H1 (cell line): ENCODE data around the gene HS6ST3. TPM values are rescaled to one million over a fixed set of nuclear protein-coding genes. Genes with fewer than 3 reads are reported as not detected.

Experiments
- CTCF ChIA-PET: fragments of 300-600 bp; sonication (Branson Sonifier 250); formaldehyde crosslinking; loops from one replicate; lab custom pipeline; 2021; ENCODE audit not compliant: partially characterized antibody; lab: Charles Lee
- POLR2A ChIA-PET: fragments of 300-600 bp; sonication (Branson Sonifier 250); formaldehyde crosslinking; loops from one replicate; lab custom pipeline; 2021; ENCODE audit warnings: inconsistent platforms; ENCODE audit not compliant: partially characterized antibody; lab: Charles Lee
- DNase-seq, 2 experiments: peaks; one replicate each; pipeline versions ENCODE4 v3.0.0 to v3.0.0-alpha.2; 2010 to 2022; ENCODE audit warnings: low spot score in 2 of 2, low read depth in 1 of 2, mixed read lengths in 1 of 2
- FAIRE-seq: peaks from 2 replicates; lab custom pipeline; 2011; peaks lifted over from hg19 to GRCh38; lab: Jason Lieb, UNC
- H2AFZ ChIP-seq: 2 replicates; pipeline ENCODE4 v1.8.1; 2012; ENCODE audit warnings: low read length, inconsistent platforms
- H2AK5ac ChIP-seq: 2 replicates; pipeline ENCODE4 v1.6.1; 2013; ENCODE audit warnings: low read depth, low read length
- H2BK120ac ChIP-seq: replicated peaks from 2 replicates; pipeline ENCODE3; 2013; ENCODE audit warnings: low read depth, low read length, inconsistent platforms
- H2BK12ac ChIP-seq: 2 replicates; pipeline ENCODE4 v1.6.1; 2013; ENCODE audit warnings: low read depth, low read length
- H2BK15ac ChIP-seq: 2 replicates; pipeline ENCODE4 v1.6.1; 2013; ENCODE audit warnings: low read length
- H2BK20ac ChIP-seq: 2 replicates; pipeline ENCODE4 v1.6.1; 2013; ENCODE audit warnings: low read length
- H2BK5ac ChIP-seq: 2 replicates; pipeline ENCODE4 v1.6.1; 2013; ENCODE audit warnings: low read depth, low read length
- H3K14ac ChIP-seq: 2 replicates; pipeline ENCODE4 v1.6.1; 2013; ENCODE audit warnings: inconsistent platforms; ENCODE audit not compliant: insufficient read length
- H3K18ac ChIP-seq: 2 replicates; pipeline ENCODE4 v1.6.1; 2013; ENCODE audit warnings: low read length; ENCODE audit errors: extremely low read depth
- H3K23ac ChIP-seq: 2 replicates; pipeline ENCODE4 v1.6.1; 2013; ENCODE audit warnings: inconsistent platforms; ENCODE audit not compliant: insufficient read length
- H3K23me2 ChIP-seq: 2 replicates; pipeline ENCODE4 v1.6.1; 2013; ENCODE audit warnings: low read depth, low read length
- H3K27ac ChIP-seq: 2 replicates; pipeline ENCODE4 v1.6.1; 2011; ENCODE audit warnings: low read depth, low read length, inconsistent platforms
- H3K27me3 ChIP-seq, 4 experiments: replicated peaks in 1 of 4; 1 replicate in 1 of 4; 2 replicates in 3 of 4; pipeline versions ENCODE4 v1.6.1 to v1.8.1; 2011 to 2013; ENCODE audit warnings: low read length in 3 of 4, mild to moderate bottlenecking in 3 of 4, inconsistent platforms in 2 of 4, mixed read lengths in 2 of 4, moderate library complexity in 1 of 4; ENCODE audit not compliant: control insufficient read depth in 3 of 4, insufficient read depth in 3 of 4; ENCODE audit errors: extremely low read depth in 1 of 4
- H3K36me3 ChIP-seq, 4 experiments: 2 replicates each; pipeline versions ENCODE4 v1.6.1 to v1.8.1; 2011 to 2013; ENCODE audit warnings: mild to moderate bottlenecking in 4 of 4, low read length in 3 of 4, moderate library complexity in 2 of 4, control low read depth in 1 of 4, inconsistent platforms in 1 of 4; ENCODE audit not compliant: insufficient read depth in 4 of 4, control insufficient read depth in 2 of 4
- H3K4ac ChIP-seq: replicated peaks from 2 replicates; pipeline ENCODE3; 2013; ENCODE audit warnings: low read length, low read depth, mixed read lengths, inconsistent platforms; ENCODE audit not compliant: insufficient read length
- H3K4me1 ChIP-seq, 4 experiments: replicated peaks in 1 of 4; 1 replicate in 1 of 4; 2 replicates in 3 of 4; pipeline versions ENCODE4 v1.6.1 to v1.8.1; 2011 to 2013; ENCODE audit warnings: low read length in 3 of 4, inconsistent platforms in 2 of 4, mixed read lengths in 1 of 4; ENCODE audit not compliant: insufficient read depth in 4 of 4, control insufficient read depth in 3 of 4
- H3K4me2 ChIP-seq, 2 experiments: 2 replicates each; pipeline versions ENCODE4 v1.6.1 to v1.8.1; 2011 to 2013; ENCODE audit warnings: low read depth in 2 of 2, low read length in 2 of 2, control low read depth in 1 of 2, inconsistent platforms in 1 of 2, mild to moderate bottlenecking in 1 of 2; ENCODE audit not compliant: insufficient read depth in 1 of 2
- H3K4me3 ChIP-seq, 4 experiments: fragments of 200-600, 300-600 bp in 1 of 4; sonication (generic), shearing (Covaris generic), sonication (Bioruptor Twin) in 1 of 4; 2 replicates each; pipeline versions ENCODE4 v1.5.1 to v1.8.1; 2011 to 2016; ENCODE audit warnings: low read length in 4 of 4, low read depth in 3 of 4, control low read depth in 2 of 4, inconsistent platforms in 2 of 4, mild to moderate bottlenecking in 2 of 4, mixed read lengths in 1 of 4, moderate library complexity in 1 of 4; ENCODE audit not compliant: insufficient read depth in 2 of 4; ENCODE audit errors: extremely low read depth in 1 of 4
- H3K56ac ChIP-seq: replicated peaks from 2 replicates; pipeline ENCODE3; 2013; ENCODE audit warnings: low read depth, mild to moderate bottlenecking, mixed read lengths, low read length, inconsistent platforms; ENCODE audit not compliant: insufficient read length
- H3K79me1 ChIP-seq: 2 replicates; pipeline ENCODE4 v1.6.1; 2013; ENCODE audit warnings: low read depth, low read length, control low read depth
- H3K79me2 ChIP-seq, 2 experiments: 2 replicates each; pipeline versions ENCODE4 v1.6.1 to v1.8.1; 2012 to 2013; ENCODE audit warnings: low read length in 2 of 2, mild to moderate bottlenecking in 2 of 2, inconsistent platforms in 1 of 2; ENCODE audit not compliant: insufficient read depth in 2 of 2, control insufficient read depth in 1 of 2
- H3K9ac ChIP-seq, 4 experiments: replicated peaks in 1 of 4; 1 replicate in 1 of 4; 2 replicates in 3 of 4; pipeline versions ENCODE4 v1.6.1 to v1.8.1; 2011 to 2013; ENCODE audit warnings: low read depth in 3 of 4, low read length in 3 of 4, control low read depth in 2 of 4, mild to moderate bottlenecking in 2 of 4, moderate library complexity in 2 of 4, inconsistent platforms in 1 of 4; ENCODE audit errors: extremely low read depth in 1 of 4
- H3K9me3 ChIP-seq, 2 experiments: 2 replicates each; pipeline versions ENCODE4 v1.6.1 to v1.8.1; 2012 to 2013; ENCODE audit warnings: mild to moderate bottlenecking in 2 of 2, moderate library complexity in 2 of 2, control low read depth in 1 of 2, inconsistent platforms in 1 of 2, low read depth in 1 of 2, low read length in 1 of 2, mixed read lengths in 1 of 2; ENCODE audit not compliant: insufficient read depth in 2 of 2
- H4K20me1 ChIP-seq, 2 experiments: replicated peaks in 1 of 2; 2 replicates each; pipeline versions ENCODE3 to v1.8.1; 2011 to 2013; ENCODE audit warnings: inconsistent platforms in 2 of 2, low read length in 2 of 2, mild to moderate bottlenecking in 1 of 2; ENCODE audit not compliant: insufficient read depth in 2 of 2, control insufficient read depth in 1 of 2
- H4K5ac ChIP-seq: 2 replicates; pipeline ENCODE4 v1.6.1; 2013; ENCODE audit warnings: low read length, low read depth, mixed read lengths, inconsistent platforms; ENCODE audit not compliant: insufficient read length
- H4K8ac ChIP-seq: 2 replicates; pipeline ENCODE4 v1.8.0; 2013; ENCODE audit warnings: mild to moderate bottlenecking, moderate library complexity, low read length, inconsistent platforms; ENCODE audit not compliant: insufficient read depth; ENCODE audit errors: extremely low read depth
- H4K91ac ChIP-seq: replicated peaks from 2 replicates; pipeline ENCODE3; 2013; ENCODE audit warnings: low read length, mixed read lengths, inconsistent platforms; ENCODE audit not compliant: insufficient read length
- BRCA1 ChIP-seq: IDR thresholded peaks from 2 replicates; pipeline ENCODE4 v1.6.1; 2012; ENCODE audit warnings: low read depth, low read length, improper control_type of control experiment
- CTBP2 ChIP-seq: IDR thresholded peaks from 2 replicates; pipeline ENCODE4 v1.7.0; 2011; ENCODE audit warnings: borderline replicate concordance, mild to moderate bottlenecking, moderate library complexity, mixed read lengths, low read length; ENCODE audit not compliant: insufficient read depth, insufficient read length
- GTF2F1 ChIP-seq: IDR thresholded peaks from 2 replicates; pipeline ENCODE4 v1.6.1; 2012; ENCODE audit warnings: low read depth, low read length, improper control_type of control experiment, borderline replicate concordance
- POLR2AphosphoS5 ChIP-seq: IDR thresholded peaks from 2 replicates; pipeline ENCODE4 v1.6.1; 2011; ENCODE audit warnings: low read depth, low read length
- RNF2 ChIP-seq: fragments of 200-900, 300-1000 bp; sonication (generic); IDR thresholded peaks from 2 replicates; pipeline ENCODE4 v1.7.1; 2016; ENCODE audit warnings: borderline replicate concordance, low read depth, mild to moderate bottlenecking, antibody characterized with exemption, low read length; ENCODE audit not compliant: poor library complexity, severe bottlenecking; ENCODE audit errors: missing control alignments
- SIN3A ChIP-seq, 2 experiments: IDR thresholded peaks in 1 of 2; conservative IDR thresholded peaks in 1 of 2; 2 replicates each; pipeline ENCODE4 v1.6.1; 2011 to 2012; ENCODE audit warnings: low read length in 2 of 2, improper control_type of control experiment in 1 of 2, low read depth in 1 of 2, mild to moderate bottlenecking in 1 of 2
- SIRT6 ChIP-seq: IDR thresholded peaks from one replicate; pipeline ENCODE4 v1.7.1; 2012; ENCODE audit warnings: low read length, inconsistent platforms
- WGBS, 2 experiments: shearing (Covaris generic) in 1 of 2; methylation state at CpG; one replicate each; pipeline versions ENCODE4 v1.1.6 to v1.1.7; 2013 to 2015; ENCODE audit warnings: low lambda C conversion rate in 2 of 2, mixed read lengths in 2 of 2, inconsistent platforms in 1 of 2, low coverage in 1 of 2, missing lambda C conversion rate in 1 of 2; ENCODE audit not compliant: insufficient replicate concordance in 2 of 2, insufficient coverage in 1 of 2, insufficient read length in 1 of 2; ENCODE audit errors: extremely low coverage in 1 of 2, missing lambda C conversion rate in 1 of 2; 5-methylcytosine and 5-hydroxymethylcytosine counted together
- polyA plus RNA-seq, 7 experiments: library from polyadenylated mRNA; depleted of rRNA in 3 of 7; stranded (reverse) in 5 of 7; unstranded in 2 of 7; fragments of >200 nt in 5 of 7; fragments of 200-250 nt in 2 of 7; gene quantifications; 1 replicate in 5 of 7; 2 replicates in 1 of 7; 4 replicates in 1 of 7; pipeline versions ENCODE4 v1.2.1 to v1.2.3, GENCODE V29; 2011 to 2013; ENCODE audit warnings: missing spikeins in 2 of 7, mixed read lengths in 2 of 7
- total RNA-seq: library from RNA; stranded (reverse); fragmentation: NEBNext Ultra II Directional; extraction: Animal tissue kit (Norgen Biotek cat#: 25700); gene quantifications from 2 replicates; pipeline ENCODE4 v1.2.1, GENCODE V29; 2021

The HS6ST3 gene
- total and polyA plus RNA-seq, 2 of the 8 experiments (the other 6 are each of a cell fraction or from before 2014, with no cell fraction given) = 0.45 to 1.2 TPM

DNA sequence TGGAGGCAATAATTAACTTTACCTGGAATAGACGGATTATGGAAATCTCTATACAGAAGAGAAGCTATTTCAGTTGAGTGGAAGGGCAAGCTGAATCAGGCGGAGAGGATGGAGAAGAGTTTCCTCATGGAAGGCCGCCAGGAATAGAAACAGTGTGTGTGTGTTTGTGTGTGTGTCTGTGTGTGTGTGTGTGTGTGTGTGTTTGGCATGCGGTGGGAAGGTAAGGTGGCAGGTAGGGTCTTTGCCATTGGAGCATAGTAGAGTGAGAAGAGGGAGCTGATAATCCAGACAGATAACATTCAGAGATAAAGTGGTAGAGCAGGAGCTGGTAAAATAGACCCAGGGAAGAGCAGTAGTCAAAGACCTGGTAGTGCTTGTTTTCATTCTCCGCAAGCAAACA, 9.2 kb upstream of the HS6ST3 start:
- Histone ChIP-seq H4K20me1 (no peaks in the 10 kb centered on the region), H3K27ac (no peak overlapping the region), H2BK12ac (no peak overlapping the region), H3K18ac (no peak overlapping the region), H3K9me3 (no peaks in the 10 kb centered on the region), H2AFZ (peak overlapping the region; percentile 49; the same call in 1 of the 2 replicates), H3K4ac (no peak overlapping the region), H2BK5ac (no peak overlapping the region), H4K8ac (no peak overlapping the region)
- CTCF ChIA-PET = interaction anchor here (0.6 to 4.9 kb wide), 6 partner anchors 11 to 924 kb away, joined by 3 to 37 read pairs (median 3); no protein-coding TSS in a partner anchor
- TF ChIP-seq SIRT6 (no peak), CTBP2 (no peak), RNF2 (no peak), GTF2F1 (no peak), POLR2AphosphoS5 (no peak), SIN3A (conservative IDR thresholded peaks at IDR 0.05 in 1 of 2, IDR thresholded peaks at IDR 0.05 in 1 of 2; ENCODE audit: low read depth in 1 of 2, low read length in 2 of 2) (no peak), BRCA1 (no peak)
- TF ChIP-seq, all 59 proteins: peak for 0
- Histone ChIP-seq H3K23me2 (no peaks in the 10 kb centered on the region; the same call in 1 of the 2 replicates), H3K56ac (no peak overlapping the region), H3K14ac (no peak overlapping the region), H3K36me3 (no peaks in the 10 kb centered on the region), H3K23ac (no peak overlapping the region), H3K79me1 (no peaks in the 10 kb centered on the region), H3K79me2 (no peaks in the 10 kb centered on the region), H3K4me3 (no peak overlapping the region), H3K4me1 (no peaks in the 10 kb centered on the region), H2AK5ac (no peak overlapping the region), H4K5ac (no peak overlapping the region), H4K91ac (no peak overlapping the region), H2BK15ac (no peak overlapping the region), H2BK20ac (no peak overlapping the region), H3K9ac (no peak overlapping the region), H3K27me3 (no peaks in the 10 kb centered on the region), H2BK120ac (no peak overlapping the region), H3K4me2 (no peak overlapping the region)
- 79% methylated on average over 5 of the region's 5 CpGs; no CpG with 5 or more reads in 1 of the 2 experiments for WGBS, 2 experiments
- DNase-seq (no peak), FAIRE-seq (no peak)
- POLR2A ChIA-PET = interaction anchor here (1.7 kb wide), 1 partner anchor 27 kb away, joined by 5 read pairs; the partner anchor contains the start of gene UGGT2
